Hematopoietic multipotent progenitor cell treated with erythropoietin and hydrocortisone succinate and interleukin-3 and kit ligand, for 4 days (in vitro differentiated cells): ENCODE results near the gene PDZD8.

ENCODE experiments used
- DNase-seq: peaks from one replicate; pipeline ENCODE4 v3.0.0-alpha.2; 2015

PDZD8 gene, protein sequence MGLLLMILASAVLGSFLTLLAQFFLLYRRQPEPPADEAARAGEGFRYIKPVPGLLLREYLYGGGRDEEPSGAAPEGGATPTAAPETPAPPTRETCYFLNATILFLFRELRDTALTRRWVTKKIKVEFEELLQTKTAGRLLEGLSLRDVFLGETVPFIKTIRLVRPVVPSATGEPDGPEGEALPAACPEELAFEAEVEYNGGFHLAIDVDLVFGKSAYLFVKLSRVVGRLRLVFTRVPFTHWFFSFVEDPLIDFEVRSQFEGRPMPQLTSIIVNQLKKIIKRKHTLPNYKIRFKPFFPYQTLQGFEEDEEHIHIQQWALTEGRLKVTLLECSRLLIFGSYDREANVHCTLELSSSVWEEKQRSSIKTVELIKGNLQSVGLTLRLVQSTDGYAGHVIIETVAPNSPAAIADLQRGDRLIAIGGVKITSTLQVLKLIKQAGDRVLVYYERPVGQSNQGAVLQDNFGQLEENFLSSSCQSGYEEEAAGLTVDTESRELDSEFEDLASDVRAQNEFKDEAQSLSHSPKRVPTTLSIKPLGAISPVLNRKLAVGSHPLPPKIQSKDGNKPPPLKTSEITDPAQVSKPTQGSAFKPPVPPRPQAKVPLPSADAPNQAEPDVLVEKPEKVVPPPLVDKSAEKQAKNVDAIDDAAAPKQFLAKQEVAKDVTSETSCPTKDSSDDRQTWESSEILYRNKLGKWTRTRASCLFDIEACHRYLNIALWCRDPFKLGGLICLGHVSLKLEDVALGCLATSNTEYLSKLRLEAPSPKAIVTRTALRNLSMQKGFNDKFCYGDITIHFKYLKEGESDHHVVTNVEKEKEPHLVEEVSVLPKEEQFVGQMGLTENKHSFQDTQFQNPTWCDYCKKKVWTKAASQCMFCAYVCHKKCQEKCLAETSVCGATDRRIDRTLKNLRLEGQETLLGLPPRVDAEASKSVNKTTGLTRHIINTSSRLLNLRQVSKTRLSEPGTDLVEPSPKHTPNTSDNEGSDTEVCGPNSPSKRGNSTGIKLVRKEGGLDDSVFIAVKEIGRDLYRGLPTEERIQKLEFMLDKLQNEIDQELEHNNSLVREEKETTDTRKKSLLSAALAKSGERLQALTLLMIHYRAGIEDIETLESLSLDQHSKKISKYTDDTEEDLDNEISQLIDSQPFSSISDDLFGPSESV

DNA sequence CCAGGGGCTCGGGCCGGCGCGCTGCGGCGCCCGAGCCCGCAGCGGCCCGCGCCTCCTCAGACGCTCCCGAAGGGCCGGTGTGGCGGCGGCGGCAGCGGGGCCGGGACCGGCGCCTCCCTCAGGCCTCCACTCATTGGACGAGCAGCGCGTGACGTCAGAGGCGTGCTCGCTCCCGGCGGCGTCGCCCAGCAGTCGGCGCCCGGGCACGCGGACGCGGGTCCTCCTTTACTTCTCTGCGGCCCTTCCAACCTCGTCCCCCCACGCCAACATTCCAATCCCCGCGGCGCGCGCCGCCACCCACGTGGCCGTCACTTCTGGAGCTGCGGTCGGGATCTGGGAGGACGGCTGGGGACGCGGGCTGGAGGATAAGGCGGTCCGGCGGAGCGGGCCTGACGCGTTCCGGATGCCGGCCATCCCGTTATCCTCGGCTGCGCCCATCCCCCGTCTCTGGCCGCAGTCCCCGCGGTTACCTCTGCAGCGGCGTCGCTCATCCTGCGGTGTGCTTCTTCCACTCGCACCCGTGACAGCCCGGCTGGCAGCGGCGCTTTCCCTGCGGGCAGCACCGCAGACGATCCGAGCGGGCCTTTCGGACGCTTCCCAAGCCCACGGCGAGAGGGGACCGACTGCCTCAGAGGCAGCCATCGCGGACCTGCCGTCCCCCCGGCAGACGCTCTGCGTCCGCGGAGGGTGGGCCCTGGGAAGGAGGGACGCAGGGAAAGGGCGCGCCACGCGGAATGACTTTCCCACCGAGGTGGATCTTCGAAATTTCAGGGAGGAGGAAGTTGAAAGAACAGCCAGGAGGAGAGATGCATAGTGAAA is at the start of gene PDZD8:
PDZD8 (minus strand) TSS at position 81 of the 819 bp plus-strand sequence. CDS start 213 bp downstream, outside the sequence.
- peak; percentile 97 for DNase-seq

DNA sequence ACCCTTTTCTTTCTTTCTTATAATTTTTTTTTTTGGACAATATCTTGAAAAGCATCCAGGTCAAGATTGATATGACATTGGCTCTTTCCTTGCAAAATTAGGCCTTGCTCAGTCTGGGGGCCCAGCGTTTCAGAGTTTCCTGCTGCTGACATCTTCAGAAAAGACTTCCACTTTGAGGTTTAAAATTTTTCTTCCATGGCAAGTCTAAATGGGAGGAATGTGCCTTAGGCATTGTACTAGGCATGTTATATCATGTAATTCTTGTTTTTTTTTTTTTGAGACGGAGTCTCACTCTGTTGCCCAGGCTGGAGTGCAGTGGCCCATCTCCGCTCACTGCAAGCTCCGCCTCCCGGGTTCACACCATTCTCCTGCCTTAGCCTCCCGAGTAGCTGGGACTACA is 48.9 kb upstream of the PDZD8 start:
- DNase-seq, result no peak

DNA sequence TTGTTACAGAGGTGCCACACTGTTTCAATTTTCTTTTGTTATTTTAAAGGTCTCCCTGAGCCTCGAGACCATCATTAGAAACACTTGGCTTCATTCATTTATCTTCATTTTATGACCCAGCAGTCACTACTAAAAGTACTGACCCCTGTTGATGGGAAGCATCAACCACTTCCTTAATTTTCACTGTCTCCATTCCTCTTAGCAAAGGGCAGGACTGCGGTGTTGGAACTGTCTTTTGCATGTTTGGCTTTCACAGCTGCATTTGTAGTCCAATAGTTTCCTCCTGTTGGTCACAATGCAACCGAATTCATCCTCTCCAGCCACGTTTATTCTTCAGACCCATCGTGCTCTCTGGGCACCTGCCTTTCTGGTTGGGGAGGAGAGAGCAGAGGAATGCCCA is 46.7 kb upstream of the PDZD8 start:
- DNase-seq, result no peak

DNA sequence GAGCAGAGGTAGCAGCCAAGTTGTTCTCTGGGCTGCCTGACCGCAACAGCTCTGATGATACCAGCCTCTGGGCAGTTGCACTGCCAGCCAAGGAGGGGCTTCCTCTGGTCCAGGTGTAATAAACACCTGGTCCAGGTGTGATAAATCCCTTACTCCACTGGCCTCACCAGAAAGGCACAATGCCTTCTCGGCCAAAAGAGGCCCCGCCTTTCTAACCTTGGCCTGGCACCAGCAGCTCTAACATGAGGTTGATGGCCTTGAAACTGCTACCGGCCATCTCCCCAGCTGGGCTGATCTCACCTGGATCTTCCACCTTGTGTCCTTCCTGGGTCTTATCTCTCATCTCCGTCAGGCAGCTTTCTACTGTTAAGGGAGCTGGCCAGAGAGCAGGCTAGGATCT is 45.5 kb upstream of the PDZD8 start:
- DNase-seq, result no peak

DNA sequence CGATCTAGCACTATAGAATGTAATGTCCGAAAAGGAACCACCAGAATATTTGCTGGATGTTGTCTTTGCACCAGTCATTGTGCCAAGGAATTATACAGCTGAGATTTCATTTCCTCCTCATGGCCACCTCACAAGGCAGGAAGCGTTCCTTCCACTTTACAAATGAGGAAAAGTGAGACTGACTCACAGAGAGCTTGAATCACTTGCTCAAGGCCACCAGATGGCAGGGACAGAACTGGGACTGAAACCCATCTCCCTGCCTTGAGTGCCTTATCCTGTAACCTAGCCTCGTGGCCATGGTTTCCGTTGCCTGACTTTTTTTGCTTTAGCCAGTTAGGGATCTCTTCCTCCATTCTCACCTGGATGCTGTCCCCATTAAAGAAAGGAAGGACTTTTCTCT is 44.7 kb upstream of the PDZD8 start:
- DNase-seq, result no peak

DNA sequence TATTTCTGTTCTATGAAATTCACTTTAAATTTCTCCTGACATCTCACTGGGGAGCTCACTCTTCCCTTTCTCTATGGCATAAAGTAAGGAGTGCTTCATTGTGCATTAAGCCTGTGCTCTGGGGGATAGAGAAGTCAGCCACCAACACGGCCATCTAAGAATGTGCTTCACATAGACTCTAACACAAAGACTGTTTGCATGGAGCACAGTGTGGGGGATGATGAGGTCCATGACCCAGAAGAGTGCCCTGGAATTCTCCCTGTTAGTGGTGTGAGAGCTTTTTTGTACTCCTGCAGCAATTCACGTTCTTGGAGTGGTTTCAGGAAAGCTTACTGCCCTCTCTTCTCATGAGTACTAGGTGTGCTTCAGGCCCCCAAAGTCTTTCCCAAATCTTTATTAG is 43.9 kb upstream of the PDZD8 start:
- DNase-seq, result no peak

DNA sequence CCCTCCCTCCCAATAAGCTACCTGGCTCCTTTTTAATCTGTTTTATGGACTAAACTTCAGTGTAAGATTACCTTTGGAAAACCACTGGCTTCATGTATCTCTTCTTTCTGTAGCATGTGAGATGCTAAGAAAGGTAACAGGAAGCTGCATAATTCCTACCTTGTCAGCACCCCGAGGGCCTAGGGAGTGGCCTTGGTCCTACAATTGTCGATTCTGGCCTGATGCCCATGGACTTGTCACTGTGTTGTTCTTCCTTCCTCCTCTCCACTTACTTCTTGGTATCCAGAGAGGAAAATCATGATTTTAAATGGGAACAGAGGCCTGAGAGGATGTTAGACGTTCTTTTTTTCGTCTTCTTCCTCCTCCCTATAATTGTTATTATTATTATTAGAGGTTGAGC is 42.9 kb upstream of the PDZD8 start:
- DNase-seq, result no peak

DNA sequence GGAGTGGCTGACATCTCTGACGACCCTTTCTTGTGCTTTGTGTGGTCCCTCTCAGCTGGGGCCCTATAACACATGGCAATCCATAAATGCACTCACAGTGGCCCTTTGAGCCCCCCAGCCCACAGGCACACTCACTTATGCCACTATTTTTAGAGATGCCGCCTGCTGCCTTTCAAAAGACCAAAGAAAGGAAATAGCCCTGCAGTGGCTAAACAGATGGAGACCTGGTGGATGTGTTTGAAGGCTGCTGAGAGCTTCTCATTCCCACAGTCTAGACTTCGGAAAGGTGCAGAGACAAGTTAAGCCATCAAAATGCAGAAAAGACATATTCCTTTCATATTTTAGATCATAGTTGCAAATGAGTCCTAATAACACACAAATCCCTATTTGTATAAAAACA is 42.0 kb upstream of the PDZD8 start:
- DNase-seq, result peak; percentile 50

DNA sequence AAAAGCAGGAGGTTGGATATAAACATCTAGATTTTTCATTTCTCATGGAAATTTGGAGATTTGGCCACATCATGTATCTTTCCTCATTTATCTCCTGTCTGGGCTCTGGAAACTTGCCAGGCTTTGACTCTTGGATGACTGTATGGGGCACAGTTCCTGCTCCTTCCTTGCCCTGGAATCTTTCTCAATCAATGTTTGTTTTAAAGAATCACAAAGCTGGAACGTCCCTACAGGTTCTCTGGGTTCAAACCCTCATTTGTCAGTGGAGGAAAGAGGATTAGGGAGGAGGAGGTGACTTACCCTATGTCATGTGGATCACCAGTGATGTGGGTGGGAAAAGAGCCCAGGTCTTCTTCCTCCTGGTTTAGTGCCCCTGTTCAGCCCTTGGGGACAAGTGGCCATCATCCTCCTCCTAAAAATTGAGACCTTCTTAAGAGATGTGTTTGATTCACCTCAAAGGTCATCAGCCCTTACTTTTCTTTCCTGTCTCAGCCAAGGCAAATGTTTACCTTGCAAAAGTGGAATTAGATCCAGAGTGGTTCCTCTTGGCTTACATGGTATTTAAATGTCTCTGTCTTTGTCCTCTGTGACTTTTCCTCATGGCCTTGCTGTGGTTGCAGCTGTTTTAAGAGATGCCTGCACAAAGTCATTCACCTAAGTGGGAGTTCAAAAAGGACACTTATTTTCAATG is 38.8 kb upstream of the PDZD8 start:
- peak; percentile 27 for DNase-seq

DNA sequence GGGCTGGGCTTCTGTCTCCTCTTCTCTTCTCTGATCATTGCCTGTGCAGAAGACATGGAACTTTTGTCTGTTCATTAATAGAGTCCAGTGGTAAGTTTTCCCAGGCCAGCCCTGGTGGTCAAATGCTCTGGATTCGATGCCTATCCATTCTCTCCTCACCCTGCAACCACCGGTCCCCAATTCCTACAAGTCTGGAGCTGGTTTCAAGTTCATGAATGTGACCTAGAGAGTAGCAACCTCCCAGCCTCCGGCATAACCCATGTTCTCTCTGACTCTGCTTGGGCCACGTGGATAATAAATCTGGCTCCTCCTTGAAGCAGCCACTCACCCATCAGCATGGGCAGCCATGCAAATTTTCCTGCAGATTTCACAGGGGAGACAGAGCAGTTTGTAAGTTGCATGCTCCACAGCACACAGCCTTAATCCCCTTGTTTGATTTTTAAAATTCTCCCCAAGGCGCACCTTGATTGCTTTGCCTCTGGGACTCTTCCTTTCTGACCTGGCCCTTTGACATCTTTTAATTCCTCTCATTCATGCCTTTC is 37.3 kb upstream of the PDZD8 start:
- no peak for DNase-seq

DNA sequence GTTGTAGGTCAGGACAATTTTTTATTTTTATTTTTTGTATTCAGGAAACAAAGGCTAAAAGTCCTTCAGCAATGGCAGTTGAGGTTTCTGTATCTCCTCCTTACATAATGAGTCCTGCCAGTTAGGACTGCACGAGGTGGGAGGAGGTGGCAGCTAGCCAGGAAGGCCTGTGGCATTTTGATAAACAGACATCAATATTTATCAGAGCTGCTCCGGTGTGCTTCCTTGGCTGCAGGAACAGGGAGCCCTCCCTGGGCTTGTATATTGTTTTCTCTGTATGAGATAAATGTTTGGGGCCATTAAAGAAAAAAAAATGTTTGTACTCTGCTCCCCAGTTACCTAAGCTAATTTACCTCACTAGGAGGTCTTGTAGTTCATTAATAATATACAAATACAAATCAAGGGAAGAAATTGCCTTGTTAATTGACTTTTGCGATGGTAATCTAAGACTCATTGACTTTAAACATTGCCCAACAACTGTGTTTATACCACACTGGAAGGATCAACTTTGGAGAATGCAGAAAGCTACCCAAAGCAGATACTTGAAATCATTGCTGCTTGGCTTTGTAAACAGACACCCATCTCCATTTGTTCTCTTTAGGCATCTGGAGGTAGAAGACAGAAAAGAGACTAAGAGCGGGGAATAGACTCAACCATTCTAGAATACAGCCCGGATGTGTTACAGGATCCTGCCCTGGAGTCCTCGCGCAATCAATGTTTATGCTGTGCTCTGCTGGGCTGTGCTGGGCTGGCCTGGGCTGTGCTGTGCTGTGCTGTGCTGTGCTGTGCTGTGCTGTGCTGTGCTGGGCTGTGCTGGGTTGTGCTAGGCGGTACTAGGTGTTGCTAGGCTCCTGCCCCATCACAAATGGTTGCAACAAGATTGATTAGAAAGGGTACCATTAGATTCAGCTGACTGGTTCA is 36.5 kb upstream of the PDZD8 start:
- DNase-seq, result peak; percentile 99

DNA sequence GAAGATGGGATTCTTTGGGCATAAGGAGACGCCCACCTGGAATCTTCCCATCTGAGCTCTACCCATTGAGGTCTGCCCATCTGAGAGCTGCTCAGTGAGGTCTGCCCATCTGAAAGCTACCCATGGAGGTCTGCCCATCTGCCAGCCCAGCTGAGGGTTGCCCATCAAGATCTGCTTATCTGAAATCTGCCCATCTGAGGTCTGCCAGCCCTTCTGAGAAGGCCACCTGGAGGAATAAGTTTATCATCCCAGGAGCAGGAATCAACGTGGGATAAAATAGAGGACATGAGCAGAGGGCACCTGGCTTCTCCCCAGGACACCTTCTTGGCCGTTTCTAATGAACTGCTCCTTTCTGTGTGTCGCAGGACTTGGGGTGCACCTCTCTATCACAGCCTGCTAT is 35.3 kb upstream of the PDZD8 start:
- peak; percentile 50 for DNase-seq

DNA sequence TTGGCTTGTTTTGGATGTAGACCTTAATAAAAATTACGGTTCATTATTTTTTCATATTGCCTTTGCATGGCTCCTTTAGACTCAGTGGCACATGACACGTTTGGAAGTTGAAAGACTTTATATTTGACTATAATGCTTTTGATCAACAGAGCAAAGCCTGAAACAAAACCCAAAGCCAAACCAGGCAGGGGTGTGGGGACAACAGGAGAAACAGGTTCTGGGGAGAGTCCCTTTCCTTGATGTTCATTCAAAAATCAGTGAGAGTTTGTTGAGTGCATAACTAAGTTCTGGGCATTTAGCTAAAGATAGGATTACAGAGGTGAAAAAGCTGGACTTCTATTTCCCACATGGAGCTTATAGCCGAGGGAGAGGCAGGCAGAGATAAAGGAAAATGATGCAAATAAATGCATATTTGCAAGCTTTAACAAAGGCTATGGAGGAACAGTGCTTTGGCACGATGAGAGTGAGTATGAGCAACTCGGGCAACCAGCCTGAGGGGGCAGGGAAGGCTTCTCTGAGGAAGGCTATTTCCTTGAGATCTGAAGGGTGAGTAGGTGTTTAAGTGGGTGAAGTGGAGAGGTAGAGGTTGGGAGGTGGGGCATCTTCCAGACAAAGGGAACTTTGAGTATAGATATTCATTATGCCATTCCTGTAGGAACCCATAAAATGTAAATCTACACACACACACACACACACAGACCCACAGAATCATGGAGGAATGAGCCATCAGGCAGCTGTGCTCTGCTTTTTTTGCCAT is 34.5 kb upstream of the PDZD8 start:
- no peak for DNase-seq

DNA sequence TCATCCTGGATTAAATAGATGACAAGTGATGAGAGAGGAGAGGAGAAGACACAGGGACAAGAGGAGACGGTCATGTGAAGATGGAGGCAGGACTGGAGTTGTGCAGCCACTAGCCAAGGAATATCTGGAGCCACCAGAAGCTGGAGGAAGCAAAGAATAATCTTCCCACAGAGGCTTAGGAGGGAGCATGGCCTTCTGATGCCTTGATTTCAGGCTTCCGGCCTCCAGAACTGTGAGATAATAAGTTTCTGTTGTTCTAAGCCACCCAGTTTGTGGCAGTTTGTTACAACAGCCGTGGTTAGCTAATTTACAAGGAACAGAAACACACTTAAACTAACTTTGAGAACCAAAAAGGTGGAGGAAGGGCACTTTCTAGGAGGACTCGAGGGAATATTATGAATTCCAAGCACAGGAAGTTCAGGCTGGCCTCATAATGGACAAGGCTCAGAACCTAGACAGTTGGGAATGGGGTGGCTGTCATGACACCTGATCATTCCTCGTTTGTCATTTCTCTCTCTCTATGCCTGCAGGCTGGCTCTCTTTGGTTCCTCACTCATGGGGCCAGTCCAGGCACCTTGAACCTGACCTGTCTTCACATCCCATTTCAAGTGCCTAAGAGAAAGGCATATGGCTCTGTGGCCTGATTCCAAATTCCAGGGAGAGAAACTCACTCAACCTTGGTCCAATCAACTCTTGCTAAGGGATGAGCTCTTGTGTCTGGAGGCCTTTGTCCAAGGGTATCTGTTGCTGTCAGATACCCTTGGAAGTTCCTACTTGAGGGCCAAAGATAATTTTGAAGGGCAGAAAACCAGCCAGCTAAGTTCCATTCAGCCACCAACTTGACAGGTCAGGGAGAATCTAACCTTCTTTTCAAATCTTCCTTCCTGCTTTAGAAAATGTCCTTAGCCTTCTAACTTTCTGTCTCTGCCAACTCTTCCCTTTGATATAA is 33.5 kb upstream of the PDZD8 start:
- peak; percentile 91 for DNase-seq

DNA sequence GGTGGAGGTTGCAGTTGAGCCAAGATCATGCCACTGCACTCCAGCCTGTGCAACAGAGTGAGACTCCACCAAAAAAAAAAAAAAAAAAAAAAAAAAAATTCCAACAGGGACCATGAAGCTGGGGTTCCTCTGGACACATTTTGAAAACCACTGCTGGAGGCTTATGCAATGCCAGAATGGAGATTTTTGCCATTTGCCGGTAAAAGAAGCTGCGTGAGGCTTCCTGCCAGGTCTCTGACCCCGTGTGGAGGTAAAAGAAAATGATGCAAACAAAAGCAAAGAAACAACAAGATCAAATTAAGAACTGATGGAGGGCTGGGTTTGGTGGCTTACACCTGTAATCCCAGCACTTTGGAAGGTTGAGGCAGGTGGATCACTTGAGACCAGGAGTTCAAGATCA is 30.5 kb upstream of the PDZD8 start:
- no peak for DNase-seq

DNA sequence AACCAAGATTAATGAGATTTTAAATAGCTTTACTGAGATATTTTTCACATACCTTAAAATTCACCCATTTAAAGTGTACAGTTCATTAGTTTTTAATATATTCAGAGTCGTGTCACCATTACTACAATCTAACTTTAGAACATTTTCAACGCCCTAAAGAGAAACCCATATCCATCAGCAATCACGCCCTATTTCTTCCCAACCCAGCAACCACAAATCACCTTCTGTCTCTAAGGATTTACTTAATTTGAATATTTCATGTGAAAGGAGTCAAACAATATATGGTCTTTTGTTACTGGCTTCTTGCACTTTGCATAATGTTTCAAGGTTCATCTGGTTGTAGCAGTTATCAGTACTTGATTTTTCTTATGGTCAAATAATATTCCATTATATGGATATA is 25.1 kb upstream of the PDZD8 start:
- no peak for DNase-seq

DNA sequence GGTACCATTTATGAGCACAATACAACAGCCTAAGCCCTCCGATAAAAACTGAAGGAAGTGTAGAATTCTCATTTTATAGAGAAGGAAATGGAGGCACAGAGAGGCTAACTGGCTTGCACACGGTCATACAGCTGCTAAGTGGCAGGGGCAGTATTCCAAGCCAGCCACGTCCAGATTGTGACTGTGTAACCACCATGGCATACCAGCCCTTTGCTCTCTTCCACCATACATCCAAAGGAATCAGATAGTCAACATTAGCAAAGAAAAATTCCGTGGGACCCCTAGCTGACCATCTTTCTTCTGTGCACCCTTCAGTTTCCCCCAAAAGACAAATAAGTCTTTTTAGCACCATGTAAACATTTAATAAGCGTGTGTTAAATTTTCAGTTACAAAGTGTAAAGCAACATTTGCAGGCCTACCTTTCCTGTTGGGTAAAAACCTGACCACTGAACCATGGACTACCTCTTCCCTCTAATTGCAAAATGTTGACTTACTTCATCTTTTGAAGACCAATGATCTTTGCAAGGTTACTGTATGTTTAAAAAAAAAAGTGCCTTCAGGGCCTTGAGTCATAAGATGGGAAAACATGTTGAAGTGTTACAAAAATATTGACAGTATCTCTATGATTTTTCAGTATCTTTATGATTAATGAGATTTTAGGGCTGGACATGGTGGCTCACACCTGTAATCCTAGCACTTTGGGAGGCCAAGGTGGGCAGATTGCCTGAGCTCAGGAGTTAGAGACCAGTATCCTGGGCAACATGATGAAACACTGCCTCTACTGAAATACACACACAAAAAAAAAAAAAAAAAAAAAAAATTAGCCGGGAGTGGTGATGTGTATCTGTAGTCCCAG is 24.3 kb upstream of the PDZD8 start:
- DNase-seq, result peak; percentile 70

DNA sequence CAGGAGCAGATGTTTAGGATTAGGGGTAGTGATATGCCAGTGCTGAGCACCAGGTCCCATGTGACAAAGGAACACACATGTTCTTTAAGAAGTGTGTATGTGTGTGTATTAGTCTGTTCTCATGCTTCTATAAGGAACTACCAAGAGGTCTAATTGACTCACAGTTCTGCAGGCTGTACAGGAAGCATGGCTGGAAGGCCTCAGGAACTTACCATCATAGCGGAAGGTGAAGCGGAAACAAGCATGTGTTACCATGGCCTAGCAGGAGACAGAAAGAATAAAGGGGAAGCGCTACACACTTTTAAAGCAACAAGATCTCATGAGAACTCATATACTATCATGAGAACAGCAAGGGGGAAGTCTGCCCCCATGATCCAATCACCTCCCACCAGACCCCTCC is 22.8 kb upstream of the PDZD8 start:
- DNase-seq, result peak; percentile 44
